Naive thymus-derived CD4-positive, alpha-beta T cell (primary cell): ENCODE measurements around the gene ALG1L2. TPM values are rescaled to one million over a fixed set of nuclear protein-coding genes. Genes with fewer than 3 reads are reported as not detected.
"Not testable (repeated sequence)": the region's sequence is repeated elsewhere in the genome, so short reads cannot be mapped to it uniquely, and the experiment has no call there.

Source experiments
- ATAC-seq: fragments of 150-1000 bp; cut with Tn5 transposase; 2 replicates; pipeline ENCODE4 v1.10.0; 2021; ENCODE audit warnings: mild to moderate bottlenecking, moderate library complexity
- CTCF ChIA-PET: fragments of 350-600 bp; sonication (Branson Sonifier 250); formaldehyde crosslinking; loops from one replicate; lab custom pipeline; 2021; ENCODE audit warnings: antibody characterized with exemption; lab: Charles Lee
- POLR2A ChIA-PET: fragments of 350-600 bp; sonication (Branson Sonifier 250); formaldehyde crosslinking; loops from one replicate; lab custom pipeline; 2021; ENCODE audit warnings: antibody characterized with exemption, inconsistent platforms; lab: Charles Lee
- DNase-seq, 9 donors: peaks; one replicate each; pipeline versions ENCODE4 v3.0.0 to v3.0.0-alpha.2; 2020 to 2022; ENCODE audit warnings: mixed read lengths in 1 of 9
- H3K27ac ChIP-seq: one replicate; pipeline ENCODE4 v1.7.0; 2013; ENCODE audit warnings: mild to moderate bottlenecking, low read depth, low read length, moderate library complexity
- H3K27me3 ChIP-seq, 2 donors: one replicate each; pipeline ENCODE4 v1.7.0; 2013; ENCODE audit warnings: low read length in 2 of 2, mild to moderate bottlenecking in 2 of 2, moderate library complexity in 2 of 2; ENCODE audit not compliant: control insufficient read depth in 2 of 2, insufficient read depth in 2 of 2
- H3K36me3 ChIP-seq, 3 experiments: 1 replicate in 2 of 3; 2 replicates in 1 of 3; pipeline ENCODE4 v1.7.0; 2013; ENCODE audit warnings: low read length in 3 of 3, mild to moderate bottlenecking in 3 of 3, moderate library complexity in 1 of 3; ENCODE audit not compliant: insufficient read depth in 3 of 3, control insufficient read depth in 2 of 3
- H3K4me1 ChIP-seq, 2 donors: one replicate each; pipeline ENCODE4 v1.7.0; 2013; ENCODE audit warnings: low read length in 2 of 2, mild to moderate bottlenecking in 2 of 2, moderate library complexity in 1 of 2; ENCODE audit not compliant: control insufficient read depth in 2 of 2, insufficient read depth in 2 of 2
- H3K4me3 ChIP-seq: 2 replicates; pipeline ENCODE4 v1.7.0; 2013; ENCODE audit warnings: mild to moderate bottlenecking, low read length
- H3K9me3 ChIP-seq, 3 experiments: 1 replicate in 2 of 3; 2 replicates in 1 of 3; pipeline ENCODE4 v1.7.0; 2013; ENCODE audit warnings: low read length in 3 of 3; ENCODE audit not compliant: control insufficient read depth in 2 of 3
- H3K27ac Mint-ChIP-seq, 9 donors: one replicate each; pipeline ENCODE4 v1.8.0; 2020 to 2022; ENCODE audit warnings: mixed read lengths in 9 of 9, mild to moderate bottlenecking in 8 of 9, moderate library complexity in 5 of 9, inconsistent platforms in 2 of 9
- H3K27me3 Mint-ChIP-seq, 5 donors: one replicate each; pipeline ENCODE4 v1.8.0; 2021 to 2022; ENCODE audit warnings: mixed read lengths in 5 of 5, mild to moderate bottlenecking in 1 of 5
- H3K36me3 Mint-ChIP-seq, 5 donors: one replicate each; pipeline ENCODE4 v1.8.0; 2020 to 2022; ENCODE audit warnings: mixed read lengths in 5 of 5, mild to moderate bottlenecking in 3 of 5, inconsistent platforms in 1 of 5
- H3K4me1 Mint-ChIP-seq, 7 donors: one replicate each; pipeline ENCODE4 v1.8.0; 2020 to 2022; ENCODE audit warnings: mixed read lengths in 7 of 7, mild to moderate bottlenecking in 3 of 7, inconsistent platforms in 1 of 7
- H3K4me3 Mint-ChIP-seq, 10 donors: one replicate each; pipeline ENCODE4 v1.8.0; 2020 to 2022; ENCODE audit warnings: mild to moderate bottlenecking in 10 of 10, mixed read lengths in 10 of 10, moderate library complexity in 6 of 10, inconsistent platforms in 2 of 10
- H3K9me3 Mint-ChIP-seq, 11 donors: one replicate each; pipeline ENCODE4 v1.8.0; 2020 to 2022; ENCODE audit warnings: mixed read lengths in 11 of 11, mild to moderate bottlenecking in 4 of 11, inconsistent platforms in 1 of 11, moderate library complexity in 1 of 11
- intact Hi-C, 2 donors: fragments of 100-400 bp; cut with micrococcal nuclease; formaldehyde crosslinking; loops; one replicate each; pipeline ENCODE4 v1.15.1; 2023
- polyA plus RNA-seq, 2 donors: library from polyadenylated mRNA; unstranded; fragments of 300-500 nt; fragmentation: Illumina TruSeq; gene quantifications; one replicate each; pipeline ENCODE4 v1.2.3, GENCODE V29; 2021
- total RNA-seq, 6 experiments: library from RNA in 5 of 6; stranded (reverse) in 5 of 6; gene quantifications; 1 replicate in 5 of 6; 2 replicates in 1 of 6; pipeline ENCODE4 v1.2.3 and lab custom pipeline; 2021 to 2026

The ALG1L2 gene
- total and polyA plus RNA-seq, 7 experiments from 2014 or later = 0.90 to 2.0 (median 1.6) TPM; not detected in 3

GRCh38 chr3:130098639-130099385 lies 17.2 kb downstream of the ALG1L2 start:
- intact Hi-C loops = loop anchor here in 1 of 2 donors (5.0 kb wide), 1 partner anchor 472 kb away; no protein-coding TSS in a partner anchor
- H3K4me3 ChIP-seq, H3K27me3 Mint-ChIP-seq, H3K4me1 ChIP-seq, H3K36me3 Mint-ChIP-seq, CTCF ChIA-PET, POLR2A ChIA-PET, H3K4me3 Mint-ChIP-seq, H3K36me3 ChIP-seq, ATAC-seq, DNase-seq, H3K27ac ChIP-seq, H3K9me3 Mint-ChIP-seq, H3K27me3 ChIP-seq, H3K9me3 ChIP-seq: not testable (repeated sequence)
- Mint-ChIP-seq H3K4me1 (peaks cover 6 to 27% (median 18%) of the 10 kb centered on the region in 7 donors), H3K27ac (peak overlapping the region in 1 of 9 donors; percentile 27)

- not testable (repeated sequence) for H3K4me3 ChIP-seq
Measured at GRCh38 chr3:130102545-130102944, 20.9 kb downstream of the ALG1L2 start.

GRCh38 chr3:130104191-130104590 lies 22.6 kb downstream of the ALG1L2 start:
- H3K4me3 ChIP-seq, H3K4me1 ChIP-seq, H3K27me3 ChIP-seq, H3K27ac ChIP-seq, CTCF ChIA-PET, POLR2A ChIA-PET, H3K9me3 Mint-ChIP-seq, H3K36me3 ChIP-seq, H3K27ac Mint-ChIP-seq, intact Hi-C loops, ATAC-seq, H3K27me3 Mint-ChIP-seq, H3K36me3 Mint-ChIP-seq, H3K4me3 Mint-ChIP-seq, H3K4me1 Mint-ChIP-seq, DNase-seq, H3K9me3 ChIP-seq: not testable (repeated sequence)

More at GRCh38 chr3:130102545-130102944, 20.9 kb downstream of the ALG1L2 start:
- POLR2A ChIA-PET, DNase-seq, ATAC-seq, intact Hi-C loops, H3K4me1 ChIP-seq, H3K36me3 Mint-ChIP-seq, H3K36me3 ChIP-seq, H3K27ac Mint-ChIP-seq, H3K9me3 ChIP-seq, H3K9me3 Mint-ChIP-seq, H3K4me3 Mint-ChIP-seq, H3K27me3 Mint-ChIP-seq, H3K27ac ChIP-seq, H3K27me3 ChIP-seq, CTCF ChIA-PET: not testable (repeated sequence)
- H3K4me1 Mint-ChIP-seq = peaks cover 5 to 14% (median 9%) of the 10 kb centered on the region in 7 donors

- H3K4me3 Mint-ChIP-seq, H3K27me3 ChIP-seq, H3K9me3 Mint-ChIP-seq, H3K4me3 ChIP-seq, DNase-seq, H3K4me1 ChIP-seq, H3K27me3 Mint-ChIP-seq, H3K9me3 ChIP-seq, H3K36me3 Mint-ChIP-seq, H3K27ac Mint-ChIP-seq, H3K36me3 ChIP-seq, ATAC-seq, CTCF ChIA-PET, H3K27ac ChIP-seq, POLR2A ChIA-PET: not testable (repeated sequence)
- intact Hi-C loops = loop anchor here in 1 of 2 donors (5.0 kb wide), 1 partner anchor 165 kb away; no protein-coding TSS in a partner anchor
- H3K4me1 Mint-ChIP-seq = peaks cover 6 to 18% (median 8%) of the 10 kb centered on the region in 7 donors
Measured at GRCh38 chr3:130107333-130107995, 25.8 kb downstream of the ALG1L2 start.

- H3K4me3 ChIP-seq, H3K27me3 Mint-ChIP-seq, H3K4me1 ChIP-seq, ATAC-seq, H3K27ac ChIP-seq, H3K9me3 Mint-ChIP-seq, H3K9me3 ChIP-seq, H3K4me3 Mint-ChIP-seq, H3K36me3 Mint-ChIP-seq, H3K36me3 ChIP-seq, H3K27me3 ChIP-seq, POLR2A ChIA-PET, CTCF ChIA-PET, DNase-seq: not testable (repeated sequence)
- H3K4me1 Mint-ChIP-seq = peaks cover 11 to 23% (median 13%) of the 10 kb centered on the region in 7 donors
- intact Hi-C loops = loop anchor here in 1 of 2 donors (5.0 kb wide), 1 partner anchor 167 kb away; no protein-coding TSS in a partner anchor
- H3K27ac Mint-ChIP-seq = peak overlapping the region in 1 of 9 donors; percentile 59
Measured at GRCh38 chr3:130108836-130109585, 27.4 kb downstream of the ALG1L2 start.

- intact Hi-C loops = loop anchor here (1.0 to 5.0 kb wide), 12 partner anchors 69 to 1493 kb away; partner anchors contain the start of genes PIK3R4 (in 2 of the 2), TMCC1 (in 2 of the 2), ASTE1 (in 1 of the 2) and IFT122 (in 1 of the 2)
- CTCF ChIA-PET = not testable (repeated sequence)
- peak in 1 of 9 donors; percentile 28 for DNase-seq
Measured at GRCh38 chr3:130110386-130111169, 28.9 kb downstream of the ALG1L2 start.

More at GRCh38 chr3:130110386-130111169, 28.9 kb downstream of the ALG1L2 start:
- H3K36me3 Mint-ChIP-seq, H3K4me1 ChIP-seq, H3K27me3 ChIP-seq, H3K9me3 Mint-ChIP-seq, ATAC-seq, H3K9me3 ChIP-seq, H3K36me3 ChIP-seq: not testable (repeated sequence)
- POLR2A ChIA-PET = interaction anchor here (0.9 kb wide), 1 partner anchor 643 kb away, joined by 3 read pairs; no protein-coding TSS in a partner anchor
- H3K4me3 Mint-ChIP-seq = peak overlapping the region; percentile 85 to 100 (median 98)
- peaks cover 11 to 23% (median 13%) of the 10 kb centered on the region in 7 donors for H3K4me1 Mint-ChIP-seq
- H3K4me3 ChIP-seq = peak overlapping the region; percentile 58
- H3K27ac ChIP-seq = peak overlapping the region; percentile 90
- peak overlapping the region; percentile 81 to 100 (median 92) for H3K27ac Mint-ChIP-seq
- H3K27me3 Mint-ChIP-seq = peaks cover 0 to 14% (median 0%) of the 10 kb centered on the region in 5 donors
